Testis (tissue), 3 donors: ENCODE measurements around the gene DLX4. TPM values are rescaled to one million over a fixed set of nuclear protein-coding genes. Genes with fewer than 3 reads are reported as not detected.

Experiments used
- DNase-seq: peaks from one replicate; pipeline ENCODE4 v3.0.0-alpha.2; 2019
- H3K27ac ChIP-seq, 2 donors: fragments of 200-600 bp; sonication (generic); one replicate each; pipeline ENCODE4 v1.5.1; 2019
- H3K27me3 ChIP-seq: fragments of 200-600 bp; sonication (generic); one replicate; pipeline ENCODE4 v1.5.1; 2019
- H3K36me3 ChIP-seq: fragments of 200-600 bp; sonication (generic); one replicate; pipeline ENCODE4 v1.5.1; 2017; ENCODE audit warnings: low read depth; ENCODE audit errors: missing control alignments
- H3K4me1 ChIP-seq: fragments of 200-600 bp; sonication (generic); one replicate; pipeline ENCODE4 v1.5.1; 2019
- H3K4me3 ChIP-seq, 2 donors: fragments of 200-600 bp; sonication (generic); one replicate each; pipeline ENCODE4 v1.5.1; 2017 to 2019
- H3K9me3 ChIP-seq: fragments of 200-600 bp; sonication (generic); one replicate; pipeline ENCODE4 v1.5.1; 2017
- POLR2A ChIP-seq: fragments of 450-650 bp; IDR thresholded peaks from one replicate; pipeline ENCODE4 v1.6.1; 2017; ENCODE audit warnings: antibody characterized with exemption, mild to moderate bottlenecking, moderate library complexity
- WGBS, 2 donors: methylation state at CpG; one replicate each; pipeline ENCODE4 v1.1.5; 2018; 5-methylcytosine and 5-hydroxymethylcytosine counted together
- intact Hi-C: fragments of 100-400 bp; cut with DNase I; formaldehyde crosslinking; loops from one replicate; pipeline ENCODE4 v1.15.1; 2023; ENCODE audit warnings: low total_unique reads
- polyA plus RNA-seq: library from polyadenylated mRNA; stranded (reverse); fragments of 350-450 nt; fragmentation: Illumina TruSeq; extraction: RNeasy Lipid Tissue Mini Kit (QIAGEN cat#74804); gene quantifications from one replicate; pipeline ENCODE4 v1.2.3, GENCODE V29; 2014; ENCODE audit warnings: low read depth, low replicate concordance; ENCODE audit not compliant: insufficient read depth
- total RNA-seq, 2 donors: library from RNA; depleted of rRNA; stranded (reverse); fragments of >200 nt; gene quantifications; one replicate each; pipeline ENCODE4 v1.2.3, GENCODE V29; 2016
- TF ChIP-seq, protein P1 (sequence below), 3 experiments: fragments of 450-650 bp in 2 of 3; fragments of 200-600 bp in 1 of 3; sonication (generic) in 1 of 3; IDR thresholded peaks; one replicate each; pipeline ENCODE4 v1.5.1; 2016 to 2019; ENCODE audit warnings: antibody characterized with exemption in 3 of 3, mild to moderate bottlenecking in 2 of 3, moderate library complexity in 1 of 3

DLX4 gene
- total and polyA plus RNA-seq, 3 donors from 2014 or later = 0.30 to 1.2 (median 0.37) TPM

DNA sequence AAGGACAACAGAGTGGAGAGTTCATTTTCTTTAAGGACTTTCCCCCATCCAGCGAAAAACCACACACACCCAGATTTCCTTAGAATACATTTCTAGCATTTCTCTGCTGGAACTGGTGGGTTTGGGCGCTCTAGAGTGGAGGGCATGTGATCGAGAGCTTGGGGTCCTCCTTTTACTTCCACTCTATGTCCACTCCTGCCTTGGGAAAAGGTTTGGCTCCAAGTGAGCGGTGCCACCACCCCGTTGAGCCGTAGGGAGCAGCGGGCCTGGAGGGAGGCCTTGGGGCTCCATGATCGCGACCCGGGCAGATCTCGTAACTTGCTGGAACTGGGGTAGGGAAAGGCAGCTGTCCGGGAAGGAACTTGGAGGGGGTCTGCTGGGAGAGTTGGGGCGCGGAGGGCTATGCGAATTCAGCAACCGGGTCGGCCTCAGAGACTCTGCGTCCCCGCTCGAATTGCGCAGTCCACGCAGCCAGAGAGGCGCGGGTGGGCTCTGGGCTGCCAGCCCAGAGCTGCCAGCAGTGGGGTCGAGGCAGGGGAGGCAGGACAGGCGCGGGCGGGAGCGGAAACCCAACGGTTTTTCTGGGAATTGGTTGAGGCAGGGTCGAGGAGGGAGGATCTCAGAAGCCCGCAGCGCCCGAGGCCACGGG lies 2.3 kb downstream of the DLX4 start:
- no peak for DNase-seq
- H3K4me3 ChIP-seq = no peak overlapping the region
- H3K27me3 ChIP-seq = peaks cover 5% of the 10 kb centered on the region

DNA sequence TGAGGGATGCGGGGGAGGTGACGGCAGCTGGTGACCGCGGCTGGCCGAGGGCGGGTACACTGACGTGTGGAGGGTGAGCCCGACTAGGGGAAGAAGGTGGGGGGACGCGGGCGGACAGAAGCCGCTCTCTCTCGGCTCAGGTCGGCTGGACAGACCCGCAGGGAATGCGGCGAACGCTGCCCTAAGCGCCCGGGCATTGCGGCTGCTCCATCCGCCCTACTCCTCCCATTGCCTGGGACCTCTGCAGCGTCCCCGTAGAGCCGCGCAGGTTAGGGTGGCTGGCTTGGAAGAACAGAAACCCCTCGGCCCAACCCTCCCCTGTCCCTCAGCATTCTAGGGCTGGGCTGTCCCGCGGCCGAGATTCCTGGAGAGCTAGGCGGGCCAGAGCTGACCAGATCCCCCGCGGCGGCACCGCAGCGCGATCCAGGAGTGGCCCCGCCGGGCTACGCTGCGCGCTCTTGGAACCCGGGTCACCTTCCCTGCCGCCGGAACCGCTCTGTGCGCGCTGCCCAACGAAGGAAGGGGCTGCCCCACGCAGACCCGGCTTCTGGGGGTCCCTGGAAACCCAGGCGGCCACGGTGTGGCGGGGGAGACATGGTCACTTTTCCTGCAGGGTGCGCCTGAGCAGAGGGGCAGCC lies 3.0 kb downstream of the DLX4 start:
- intact Hi-C loops = no loop called here
- H3K9me3 ChIP-seq = no peaks in the 10 kb centered on the region
- DNase-seq = peak; percentile 57
- peak overlapping the region in 1 of 2 donors; percentile 12 for H3K4me3 ChIP-seq
- H3K27me3 ChIP-seq = peaks cover under 1% of the 10 kb centered on the region
- peaks cover 21% of the 10 kb centered on the region for H3K4me1 ChIP-seq
- H3K27ac ChIP-seq = no peak overlapping the region
- TF ChIP-seq POLR2A = no peak
- TF ChIP-seq, protein P1, sequence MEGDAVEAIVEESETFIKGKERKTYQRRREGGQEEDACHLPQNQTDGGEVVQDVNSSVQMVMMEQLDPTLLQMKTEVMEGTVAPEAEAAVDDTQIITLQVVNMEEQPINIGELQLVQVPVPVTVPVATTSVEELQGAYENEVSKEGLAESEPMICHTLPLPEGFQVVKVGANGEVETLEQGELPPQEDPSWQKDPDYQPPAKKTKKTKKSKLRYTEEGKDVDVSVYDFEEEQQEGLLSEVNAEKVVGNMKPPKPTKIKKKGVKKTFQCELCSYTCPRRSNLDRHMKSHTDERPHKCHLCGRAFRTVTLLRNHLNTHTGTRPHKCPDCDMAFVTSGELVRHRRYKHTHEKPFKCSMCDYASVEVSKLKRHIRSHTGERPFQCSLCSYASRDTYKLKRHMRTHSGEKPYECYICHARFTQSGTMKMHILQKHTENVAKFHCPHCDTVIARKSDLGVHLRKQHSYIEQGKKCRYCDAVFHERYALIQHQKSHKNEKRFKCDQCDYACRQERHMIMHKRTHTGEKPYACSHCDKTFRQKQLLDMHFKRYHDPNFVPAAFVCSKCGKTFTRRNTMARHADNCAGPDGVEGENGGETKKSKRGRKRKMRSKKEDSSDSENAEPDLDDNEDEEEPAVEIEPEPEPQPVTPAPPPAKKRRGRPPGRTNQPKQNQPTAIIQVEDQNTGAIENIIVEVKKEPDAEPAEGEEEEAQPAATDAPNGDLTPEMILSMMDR (IDR thresholded peaks at IDR 0.05) = no peak
- no peaks in the 10 kb centered on the region for H3K36me3 ChIP-seq
- 1 to 5% methylated on average over 6 to 27 of the region's 55 CpGs for WGBS, 2 donors

More for the DNA sequence above, 2.3 kb downstream of the DLX4 start:
- Histone ChIP-seq H3K9me3 (no peaks in the 10 kb centered on the region), H3K36me3 (no peaks in the 10 kb centered on the region), H3K4me1 (peaks cover 21% of the 10 kb centered on the region), H3K27ac (no peak overlapping the region)
- intact Hi-C loops = no loop called here
- TF ChIP-seq POLR2A = no peak
- TF ChIP-seq, protein P1 (IDR thresholded peaks at IDR 0.05) = no peak
- 18 to 19% methylated on average over 25 to 35 of the region's 35 CpGs for WGBS, 2 donors

DNA sequence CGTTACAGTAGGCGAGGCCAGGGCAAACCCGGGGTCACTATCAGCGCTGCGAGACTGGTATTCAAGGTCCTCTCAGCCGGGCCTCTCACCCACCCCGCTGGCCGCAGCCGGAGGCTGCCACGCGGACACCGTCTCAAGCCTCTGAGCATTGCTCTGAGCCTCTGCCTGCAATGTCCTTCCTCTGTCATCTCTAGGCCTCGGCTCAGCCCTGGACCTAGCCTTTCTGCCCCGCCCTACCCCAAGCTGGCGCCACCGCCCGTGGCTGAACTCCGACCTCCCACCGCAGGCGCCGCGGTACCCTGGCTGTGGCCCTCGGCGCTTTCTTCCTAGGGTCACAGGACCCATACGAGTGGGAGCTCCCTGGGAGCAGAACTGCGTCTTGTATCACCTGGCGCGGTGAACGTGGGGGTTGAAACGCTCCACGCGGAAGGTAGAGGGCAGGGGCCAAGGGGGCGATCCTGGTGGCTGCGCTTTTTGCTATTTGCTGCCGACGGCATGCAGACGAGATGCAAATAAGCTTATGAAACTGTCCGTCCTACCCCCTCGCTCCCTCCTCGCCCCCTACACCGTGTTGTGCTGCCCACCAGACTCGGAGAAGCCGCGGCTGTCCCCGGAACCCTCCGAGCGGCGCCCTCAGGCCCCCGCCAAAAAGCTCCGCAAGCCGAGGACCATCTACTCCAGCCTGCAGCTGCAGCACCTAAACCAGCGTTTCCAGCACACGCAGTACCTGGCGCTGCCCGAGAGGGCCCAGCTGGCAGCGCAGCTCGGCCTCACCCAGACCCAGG lies 3.7 kb downstream of the DLX4 start:
- 7 to 17% methylated on average over 28 to 57 of the region's 57 CpGs for WGBS, 2 donors
- no peaks in the 10 kb centered on the region for H3K36me3 ChIP-seq
- no peak for DNase-seq
- peaks cover 21% of the 10 kb centered on the region for H3K4me1 ChIP-seq
- H3K27ac ChIP-seq = no peak overlapping the region
- H3K27me3 ChIP-seq = no peaks in the 10 kb centered on the region
- H3K9me3 ChIP-seq = no peaks in the 10 kb centered on the region
- peak overlapping the region in 1 of 2 donors; percentile 12 for H3K4me3 ChIP-seq
- intact Hi-C loops = no loop called here
- TF ChIP-seq, protein P1 (IDR thresholded peaks at IDR 0.05) = no peak
- TF ChIP-seq POLR2A = no peak

DNA sequence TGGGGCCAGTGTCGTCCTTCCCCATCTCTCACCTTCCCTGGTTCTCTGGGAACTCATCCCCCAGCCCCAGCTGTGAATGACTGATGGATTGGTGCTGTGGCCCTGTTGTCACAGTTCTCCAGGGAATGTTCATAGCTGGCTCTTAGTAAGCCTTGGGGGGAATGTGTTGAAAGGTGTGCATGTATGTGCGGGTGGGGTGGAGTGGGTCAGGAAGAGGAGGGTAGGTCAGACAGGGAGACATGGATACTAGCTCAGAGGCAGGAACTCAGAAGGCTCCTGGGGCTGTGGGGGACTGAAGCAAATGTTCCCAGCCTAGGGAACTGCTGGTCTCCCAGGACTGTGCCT lies 4.3 kb downstream of the DLX4 start:
- WGBS, 2 donors = 30 to 33% methylated on average over 2 of the region's 2 CpGs
- Histone ChIP-seq H3K36me3 (no peaks in the 10 kb centered on the region), H3K27ac (no peak overlapping the region), H3K9me3 (no peaks in the 10 kb centered on the region), H3K27me3 (no peaks in the 10 kb centered on the region), H3K4me1 (peaks cover 21% of the 10 kb centered on the region), H3K4me3 (no peak overlapping the region)
- DNase-seq = no peak
- intact Hi-C loops = no loop called here
- TF ChIP-seq POLR2A = no peak
- TF ChIP-seq, protein P1 (IDR thresholded peaks at IDR 0.05) = no peak
